Measurements from ENCODE around the gene RAB2B.

- no peak for TF ChIP-seq EZH2phosphoT487 (IDR thresholded peaks at IDR 0.05; ENCODE audit: borderline replicate concordance, low read length)
- TF ChIP-seq, protein P1, sequence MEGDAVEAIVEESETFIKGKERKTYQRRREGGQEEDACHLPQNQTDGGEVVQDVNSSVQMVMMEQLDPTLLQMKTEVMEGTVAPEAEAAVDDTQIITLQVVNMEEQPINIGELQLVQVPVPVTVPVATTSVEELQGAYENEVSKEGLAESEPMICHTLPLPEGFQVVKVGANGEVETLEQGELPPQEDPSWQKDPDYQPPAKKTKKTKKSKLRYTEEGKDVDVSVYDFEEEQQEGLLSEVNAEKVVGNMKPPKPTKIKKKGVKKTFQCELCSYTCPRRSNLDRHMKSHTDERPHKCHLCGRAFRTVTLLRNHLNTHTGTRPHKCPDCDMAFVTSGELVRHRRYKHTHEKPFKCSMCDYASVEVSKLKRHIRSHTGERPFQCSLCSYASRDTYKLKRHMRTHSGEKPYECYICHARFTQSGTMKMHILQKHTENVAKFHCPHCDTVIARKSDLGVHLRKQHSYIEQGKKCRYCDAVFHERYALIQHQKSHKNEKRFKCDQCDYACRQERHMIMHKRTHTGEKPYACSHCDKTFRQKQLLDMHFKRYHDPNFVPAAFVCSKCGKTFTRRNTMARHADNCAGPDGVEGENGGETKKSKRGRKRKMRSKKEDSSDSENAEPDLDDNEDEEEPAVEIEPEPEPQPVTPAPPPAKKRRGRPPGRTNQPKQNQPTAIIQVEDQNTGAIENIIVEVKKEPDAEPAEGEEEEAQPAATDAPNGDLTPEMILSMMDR (IDR thresholded peaks at IDR 0.05; ENCODE audit: low read depth, low read length, poor library complexity, severe bottlenecking) = no peak
Measured at GRCh38 chr14:21431126-21431525, 45.6 kb downstream of the RAB2B start.
